HPDE6-E6E7 (cell line): ENCODE results near the gene FMO4.
"Not testable (repeated sequence)": the region's sequence is repeated elsewhere in the genome, so short reads cannot be mapped to it uniquely, and the experiment has no call there.

Source experiments
- DNase-seq: peaks from one replicate; pipeline ENCODE4 v3.0.0; 2011; ENCODE audit warnings: missing footprints; ENCODE audit errors: extremely low spot score

FMO4 gene

GRCh38 chr1:171313835-171314320 lies at the start of gene FMO4:
Gene FMO4, plus strand, starts transcription at chr1:171314183. Its CDS starts 5,643 bp downstream, at chr1:171319826.
- peak; percentile 98 for DNase-seq

GRCh38 chr1:171265686-171266085 lies 48.3 kb upstream of the FMO4 start:
- DNase-seq, result no peak

GRCh38 chr1:171266930-171267329 lies 47.1 kb upstream of the FMO4 start:
- DNase-seq, result no peak

- DNase-seq, result no peak
Observed at GRCh38 chr1:171267391-171267790, 46.6 kb upstream of the FMO4 start.

GRCh38 chr1:171270806-171271205 lies 43.2 kb upstream of the FMO4 start:
- DNase-seq, result no peak

GRCh38 chr1:171277534-171277933 lies 36.4 kb upstream of the FMO4 start:
- no peak for DNase-seq

- DNase-seq, result no peak
Observed at GRCh38 chr1:171279234-171279633, 34.7 kb upstream of the FMO4 start.

GRCh38 chr1:171279678-171280077 lies 34.3 kb upstream of the FMO4 start:
- DNase-seq, result no peak

GRCh38 chr1:171280599-171280998 lies 33.4 kb upstream of the FMO4 start:
- DNase-seq, result no peak

- DNase-seq, result peak; percentile 50
Observed at GRCh38 chr1:171286032-171286705, 27.8 kb upstream of the FMO4 start.

GRCh38 chr1:171290621-171291020 lies 23.4 kb upstream of the FMO4 start:
- no peak for DNase-seq

GRCh38 chr1:171292799-171293198 lies 21.2 kb upstream of the FMO4 start:
- no peak for DNase-seq

- DNase-seq, result not testable (repeated sequence)
Observed at GRCh38 chr1:171295383-171295782, 18.6 kb upstream of the FMO4 start.

- DNase-seq, result no peak
Observed at GRCh38 chr1:171295821-171296220, 18.2 kb upstream of the FMO4 start.

- DNase-seq, result no peak
Observed at GRCh38 chr1:171296897-171297296, 17.1 kb upstream of the FMO4 start.

- no peak for DNase-seq
Observed at GRCh38 chr1:171298696-171299095, 15.3 kb upstream of the FMO4 start.

GRCh38 chr1:171299342-171299741 lies 14.6 kb upstream of the FMO4 start:
- DNase-seq, result no peak

GRCh38 chr1:171300401-171300800 lies 13.6 kb upstream of the FMO4 start:
- DNase-seq, result no peak

GRCh38 chr1:171310661-171311087 lies 3.3 kb upstream of the FMO4 start:
- DNase-seq, result no peak

- DNase-seq, result no peak
Observed at GRCh38 chr1:171311771-171312558, 2.0 kb upstream of the FMO4 start.

GRCh38 chr1:171313319-171313834 lies 606 bp upstream of the FMO4 start:
- DNase-seq, result no peak

GRCh38 chr1:171329251-171329650 lies 15.3 kb downstream of the FMO4 start:
- no peak for DNase-seq
